OCI-LY1 (cell line): ENCODE results near the gene CEP97.
"Not testable (repeated sequence)": the region's sequence is repeated elsewhere in the genome, so short reads cannot be mapped to it uniquely, and the experiment has no call there.

Experiments
- H2AFZ ChIP-seq: fragments of 200-600 bp; sonication (generic), shearing (Covaris generic); 2 replicates; pipeline ENCODE4 v1.6.0; 2014; ENCODE audit warnings: antibody characterized with exemption, mild to moderate bottlenecking, low read length
- H3F3A ChIP-seq: fragments of 200-600 bp; sonication (generic), shearing (Covaris generic); 2 replicates; pipeline ENCODE4 v1.6.0; 2014; ENCODE audit warnings: mild to moderate bottlenecking, antibody characterized with exemption, low read length, moderate library complexity; ENCODE audit not compliant: insufficient read depth
- H3K27ac ChIP-seq: fragments of 200-600 bp; sonication (generic); 2 replicates; pipeline ENCODE4 v1.5.1; 2014; ENCODE audit warnings: low read length, mixed run types, mild to moderate bottlenecking, low read depth; ENCODE audit not compliant: poor library complexity, severe bottlenecking
- H3K27me3 ChIP-seq: fragments of 200-600 bp; sonication (generic); 2 replicates; pipeline ENCODE4 v1.6.0; 2014; ENCODE audit warnings: antibody characterized with exemption, mild to moderate bottlenecking, low read length, moderate library complexity; ENCODE audit not compliant: insufficient read depth
- H3K36me3 ChIP-seq: fragments of 200-600 bp; sonication (generic); 2 replicates; pipeline ENCODE4 v1.6.1; 2014; ENCODE audit warnings: mild to moderate bottlenecking, antibody characterized with exemption, low read length, moderate library complexity, mixed read lengths; ENCODE audit not compliant: insufficient read depth
- H3K4me1 ChIP-seq: fragments of 200-600 bp; sonication (generic); 2 replicates; pipeline ENCODE4 v1.5.1; 2014; ENCODE audit warnings: mild to moderate bottlenecking, low read length, moderate library complexity; ENCODE audit not compliant: insufficient read depth, severe bottlenecking
- H3K4me2 ChIP-seq: fragments of 200-600 bp; sonication (generic), shearing (Covaris generic); 2 replicates; pipeline ENCODE4 v1.6.1; 2014; ENCODE audit warnings: low read length
- H3K4me3 ChIP-seq: fragments of 200-600 bp; sonication (generic); 2 replicates; pipeline ENCODE4 v1.5.1; 2014; ENCODE audit warnings: low read length, low read depth, mild to moderate bottlenecking, mixed read lengths; ENCODE audit not compliant: poor library complexity, severe bottlenecking
- H3K79me2 ChIP-seq: fragments of 200-600 bp; shearing (Covaris generic); 2 replicates; pipeline ENCODE4 v1.6.1; 2016; ENCODE audit warnings: mixed run types, low read length, mixed read lengths; ENCODE audit not compliant: insufficient read depth
- H3K9ac ChIP-seq: fragments of 200-600 bp; sonication (generic), shearing (Covaris generic); 2 replicates; pipeline ENCODE4 v1.6.1; 2014; ENCODE audit warnings: mild to moderate bottlenecking, low read length, mixed read lengths
- H3K9me2 ChIP-seq: fragments of 200-600 bp; sonication (generic), shearing (Covaris generic); 2 replicates; pipeline ENCODE4 v1.6.1; 2014; ENCODE audit warnings: low read depth, mild to moderate bottlenecking, low read length, mixed read lengths
- H3K9me3 ChIP-seq: fragments of 200-600 bp; shearing (Covaris generic); 2 replicates; pipeline ENCODE4 v1.6.1; 2014; ENCODE audit warnings: low read length, mixed read lengths
- H4K20me1 ChIP-seq: fragments of 200-600 bp; sonication (generic), shearing (Covaris generic); 2 replicates; pipeline ENCODE4 v1.6.0; 2016; ENCODE audit warnings: mild to moderate bottlenecking, low read length; ENCODE audit not compliant: insufficient read depth
- EZH2 ChIP-seq: fragments of 200-600 bp; sonication (generic), shearing (Covaris generic); IDR thresholded peaks from 2 replicates; pipeline ENCODE4 v1.8.0; 2017; ENCODE audit warnings: borderline replicate concordance, mixed run types, mild to moderate bottlenecking, antibody characterized with exemption, low read length, moderate library complexity, mixed read lengths
- TF ChIP-seq, protein P1 (sequence below): fragments of 200-600 bp; sonication (generic), shearing (Covaris generic); IDR thresholded peaks from 2 replicates; pipeline ENCODE4 v1.5.1; 2017; ENCODE audit warnings: mild to moderate bottlenecking, antibody characterized with exemption, low read length, moderate library complexity, mixed read lengths

CEP97 gene

GRCh38 chr3:101730839-101731238, 6.4 kb downstream of the CEP97 start:
- no peaks in the 10 kb centered on the region for H3K27me3 ChIP-seq
- H3K4me2 ChIP-seq, result no peak overlapping the region
- no peaks in the 10 kb centered on the region for H3K9me3 ChIP-seq
- peaks cover 9% of the 10 kb centered on the region for H3K4me1 ChIP-seq
- H3K36me3 ChIP-seq, result peaks cover 83% of the 10 kb centered on the region
- no peak overlapping the region for H2AFZ ChIP-seq
- H4K20me1 ChIP-seq, result no peaks in the 10 kb centered on the region
- H3K9me2 ChIP-seq, result no peaks in the 10 kb centered on the region
- no peak overlapping the region for H3K27ac ChIP-seq
- peaks cover 5% of the 10 kb centered on the region for H3K79me2 ChIP-seq
- H3K9ac ChIP-seq, result no peak overlapping the region
- TF ChIP-seq, protein P1, sequence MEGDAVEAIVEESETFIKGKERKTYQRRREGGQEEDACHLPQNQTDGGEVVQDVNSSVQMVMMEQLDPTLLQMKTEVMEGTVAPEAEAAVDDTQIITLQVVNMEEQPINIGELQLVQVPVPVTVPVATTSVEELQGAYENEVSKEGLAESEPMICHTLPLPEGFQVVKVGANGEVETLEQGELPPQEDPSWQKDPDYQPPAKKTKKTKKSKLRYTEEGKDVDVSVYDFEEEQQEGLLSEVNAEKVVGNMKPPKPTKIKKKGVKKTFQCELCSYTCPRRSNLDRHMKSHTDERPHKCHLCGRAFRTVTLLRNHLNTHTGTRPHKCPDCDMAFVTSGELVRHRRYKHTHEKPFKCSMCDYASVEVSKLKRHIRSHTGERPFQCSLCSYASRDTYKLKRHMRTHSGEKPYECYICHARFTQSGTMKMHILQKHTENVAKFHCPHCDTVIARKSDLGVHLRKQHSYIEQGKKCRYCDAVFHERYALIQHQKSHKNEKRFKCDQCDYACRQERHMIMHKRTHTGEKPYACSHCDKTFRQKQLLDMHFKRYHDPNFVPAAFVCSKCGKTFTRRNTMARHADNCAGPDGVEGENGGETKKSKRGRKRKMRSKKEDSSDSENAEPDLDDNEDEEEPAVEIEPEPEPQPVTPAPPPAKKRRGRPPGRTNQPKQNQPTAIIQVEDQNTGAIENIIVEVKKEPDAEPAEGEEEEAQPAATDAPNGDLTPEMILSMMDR, result no peak
- H3K4me3 ChIP-seq, result no peak overlapping the region
- no peaks in the 10 kb centered on the region for H3F3A ChIP-seq

DNA sequence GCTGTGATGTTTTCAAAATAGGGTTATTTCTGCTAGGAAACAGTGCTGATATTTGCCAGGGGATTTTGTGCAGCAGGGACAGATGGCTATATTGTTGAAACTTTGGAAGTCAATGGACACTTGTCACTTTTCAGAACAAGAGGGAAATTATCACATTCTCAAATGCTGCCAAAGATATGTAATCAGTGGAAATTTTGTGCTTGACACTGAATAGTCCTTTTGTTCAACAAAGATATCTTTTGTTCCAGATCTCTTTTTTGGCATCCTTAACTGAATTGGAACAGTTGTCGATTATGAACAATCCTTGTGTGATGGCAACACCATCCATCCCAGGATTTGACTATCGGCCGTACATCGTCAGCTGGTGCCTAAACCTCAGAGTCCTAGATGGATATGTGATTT, 7.8 kb downstream of the CEP97 start:
- no peaks in the 10 kb centered on the region for H3K27me3 ChIP-seq
- H3K27ac ChIP-seq, result no peak overlapping the region
- no peak overlapping the region for H3K9ac ChIP-seq
- no peak for TF ChIP-seq EZH2
- TF ChIP-seq, protein P1, result no peak
- peaks cover 88% of the 10 kb centered on the region for H3K36me3 ChIP-seq
- no peaks in the 10 kb centered on the region for H3F3A ChIP-seq
- no peaks in the 10 kb centered on the region for H4K20me1 ChIP-seq
- H3K79me2 ChIP-seq, result no peaks in the 10 kb centered on the region
- no peaks in the 10 kb centered on the region for H3K9me2 ChIP-seq
- no peak overlapping the region for H2AFZ ChIP-seq
- H3K9me3 ChIP-seq, result no peaks in the 10 kb centered on the region
- H3K4me3 ChIP-seq, result no peak overlapping the region
- no peak overlapping the region for H3K4me2 ChIP-seq
- H3K4me1 ChIP-seq, result no peaks in the 10 kb centered on the region

DNA sequence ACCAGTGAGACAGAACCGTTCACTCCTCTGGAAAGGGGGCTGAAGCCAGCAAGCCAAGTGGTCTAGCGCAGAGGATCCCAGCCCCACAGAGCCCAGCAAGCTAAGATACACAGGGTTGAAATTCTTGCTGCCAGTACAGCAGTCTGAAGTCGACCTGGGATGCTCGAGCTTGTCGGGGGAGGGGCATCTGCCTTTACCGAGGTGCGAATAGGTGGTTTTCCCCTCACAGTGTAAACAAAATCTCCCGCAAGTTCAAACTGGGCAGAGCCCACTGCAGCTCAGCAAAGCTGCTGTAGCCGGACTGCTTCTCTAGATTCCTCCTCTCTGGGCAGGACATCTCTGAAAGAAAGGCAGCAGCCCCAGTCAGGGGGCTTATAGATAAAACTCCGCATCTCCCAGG, 11.4 kb downstream of the CEP97 start:
- Histone ChIP-seq H3K79me2 (no peaks in the 10 kb centered on the region), H3F3A (no peaks in the 10 kb centered on the region), H3K36me3 (peaks cover 63% of the 10 kb centered on the region), H4K20me1 (no peaks in the 10 kb centered on the region), H3K4me2 (no peak overlapping the region), H3K9me3 (no peaks in the 10 kb centered on the region), H3K9me2 (no peaks in the 10 kb centered on the region), H3K4me3 (no peak overlapping the region), H3K27me3 (no peaks in the 10 kb centered on the region), H3K4me1 (no peaks in the 10 kb centered on the region), H3K27ac (no peak overlapping the region), H2AFZ (no peak overlapping the region), H3K9ac (no peak overlapping the region)
- TF ChIP-seq, protein P1, result no peak
- TF ChIP-seq EZH2, result no peak

DNA sequence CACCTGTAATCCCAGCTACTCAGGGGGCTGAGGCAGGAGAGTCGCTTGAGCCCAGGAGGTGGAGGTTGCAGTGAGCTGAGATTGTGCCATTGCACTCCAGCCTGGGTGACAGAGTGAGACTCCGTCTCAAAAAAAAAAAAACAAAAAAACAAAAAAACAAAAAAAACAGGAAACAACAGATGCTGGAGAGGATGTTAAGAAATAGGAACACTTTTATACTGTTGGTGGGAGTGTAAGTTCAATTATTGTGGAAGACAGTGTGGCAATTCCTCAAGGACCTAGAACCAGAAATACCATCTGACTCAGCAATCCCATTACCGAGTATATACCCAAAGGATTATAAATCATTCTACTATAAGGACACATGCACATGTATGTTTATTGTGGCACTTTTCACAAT, 17.5 kb downstream of the CEP97 start:
- H3F3A ChIP-seq, H3K27me3 ChIP-seq, H3K9me2 ChIP-seq, H3K4me3 ChIP-seq, H3K4me2 ChIP-seq, H4K20me1 ChIP-seq, H3K9me3 ChIP-seq, H3K27ac ChIP-seq, H2AFZ ChIP-seq, H3K9ac ChIP-seq, H3K79me2 ChIP-seq, H3K4me1 ChIP-seq: not testable (repeated sequence)
- H3K36me3 ChIP-seq, result peaks cover 16% of the 10 kb centered on the region
